ENCODE data around the gene LINGO4. TPM values are rescaled to one million over a fixed set of nuclear protein-coding genes. Genes with fewer than 3 reads are reported as not detected.

LINGO4 gene
- total and polyA plus RNA-seq, 10 of the 15 experiments (the other 5 are each of a cell fraction or from before 2014, with no cell fraction given), result not detected

DNA sequence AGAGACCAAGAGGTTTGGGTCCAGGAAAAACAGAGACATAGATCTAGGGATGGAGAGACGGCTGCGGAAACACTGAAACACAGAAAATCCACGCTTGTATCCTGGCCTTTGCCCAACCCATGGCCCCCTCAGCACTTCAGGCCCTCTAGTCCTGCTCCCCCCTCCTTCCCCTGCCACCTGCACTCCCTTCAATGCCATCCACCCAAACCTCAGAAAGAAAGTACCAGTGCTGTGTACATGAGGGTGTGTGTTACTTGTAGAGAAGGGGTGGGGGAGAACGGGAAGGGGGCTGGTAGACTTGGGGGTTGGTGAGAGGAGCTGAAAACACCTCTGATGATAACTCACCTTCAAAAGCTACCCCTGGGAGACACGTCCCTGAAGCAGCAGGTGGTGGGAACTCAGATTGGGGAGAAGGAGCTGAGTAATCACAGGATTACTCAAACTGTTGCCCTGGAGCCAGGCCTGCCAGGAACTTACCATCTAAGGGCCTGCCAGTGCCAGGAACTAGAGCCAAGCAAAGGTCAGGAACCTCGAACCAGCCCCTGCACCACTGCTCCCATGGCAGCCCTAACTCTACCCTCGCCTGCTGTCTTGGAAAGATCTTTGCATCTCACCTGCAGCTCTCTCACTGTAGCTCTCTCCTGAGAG, 14.9 kb upstream of the LINGO4 start (continued):
- TF ChIP-seq, protein P1, sequence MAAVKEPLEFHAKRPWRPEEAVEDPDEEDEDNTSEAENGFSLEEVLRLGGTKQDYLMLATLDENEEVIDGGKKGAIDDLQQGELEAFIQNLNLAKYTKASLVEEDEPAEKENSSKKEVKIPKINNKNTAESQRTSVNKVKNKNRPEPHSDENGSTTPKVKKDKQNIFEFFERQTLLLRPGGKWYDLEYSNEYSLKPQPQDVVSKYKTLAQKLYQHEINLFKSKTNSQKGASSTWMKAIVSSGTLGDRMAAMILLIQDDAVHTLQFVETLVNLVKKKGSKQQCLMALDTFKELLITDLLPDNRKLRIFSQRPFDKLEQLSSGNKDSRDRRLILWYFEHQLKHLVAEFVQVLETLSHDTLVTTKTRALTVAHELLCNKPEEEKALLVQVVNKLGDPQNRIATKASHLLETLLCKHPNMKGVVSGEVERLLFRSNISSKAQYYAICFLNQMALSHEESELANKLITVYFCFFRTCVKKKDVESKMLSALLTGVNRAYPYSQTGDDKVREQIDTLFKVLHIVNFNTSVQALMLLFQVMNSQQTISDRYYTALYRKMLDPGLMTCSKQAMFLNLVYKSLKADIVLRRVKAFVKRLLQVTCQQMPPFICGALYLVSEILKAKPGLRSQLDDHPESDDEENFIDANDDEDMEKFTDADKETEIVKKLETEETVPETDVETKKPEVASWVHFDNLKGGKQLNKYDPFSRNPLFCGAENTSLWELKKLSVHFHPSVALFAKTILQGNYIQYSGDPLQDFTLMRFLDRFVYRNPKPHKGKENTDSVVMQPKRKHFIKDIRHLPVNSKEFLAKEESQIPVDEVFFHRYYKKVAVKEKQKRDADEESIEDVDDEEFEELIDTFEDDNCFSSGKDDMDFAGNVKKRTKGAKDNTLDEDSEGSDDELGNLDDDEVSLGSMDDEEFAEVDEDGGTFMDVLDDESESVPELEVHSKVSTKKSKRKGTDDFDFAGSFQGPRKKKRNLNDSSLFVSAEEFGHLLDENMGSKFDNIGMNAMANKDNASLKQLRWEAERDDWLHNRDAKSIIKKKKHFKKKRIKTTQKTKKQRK (IDR thresholded peaks at IDR 0.05; ENCODE audit: low read depth, low read length), result no peak

DNA sequence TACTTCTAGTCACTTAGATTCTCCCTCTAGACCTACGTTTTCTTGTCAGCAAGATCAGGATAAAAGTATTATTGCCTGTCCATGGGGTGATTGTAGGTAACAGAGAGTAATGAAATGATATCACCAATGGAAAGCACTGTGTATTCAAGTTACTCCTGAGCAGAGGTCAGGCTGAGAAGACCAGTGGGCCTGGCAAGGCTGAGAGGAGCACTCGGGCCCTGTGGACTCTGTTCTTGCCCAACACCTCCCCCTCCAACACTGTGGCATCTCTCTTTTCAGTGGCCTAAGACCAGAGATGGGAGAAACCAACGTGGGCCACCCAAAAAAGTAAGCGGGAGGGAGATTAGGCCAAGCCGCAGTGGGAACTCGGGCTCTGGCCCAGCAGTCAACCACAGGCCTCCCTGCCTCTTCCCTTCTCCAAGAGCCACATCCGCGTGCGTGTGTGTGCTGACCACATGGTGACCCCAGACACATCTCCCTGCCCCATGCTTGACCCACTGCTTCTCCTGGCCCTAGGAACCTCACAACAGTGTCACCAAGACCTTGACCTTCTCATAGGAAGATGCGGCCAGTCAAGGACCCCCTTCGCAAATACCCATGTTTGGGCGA, 14.1 kb upstream of the LINGO4 start:
- CTCF ChIA-PET, result no interaction called here
- WGBS (ENCODE audit: insufficient coverage, insufficient replicate concordance, low lambda C conversion rate, missing lambda C conversion rate), result 47% methylated on average over 12 of the region's 12 CpGs
- Histone ChIP-seq H3K79me2 (ENCODE audit: control insufficient read depth, insufficient read depth, low read length) (no peaks in the 10 kb centered on the region), H4K20me1 (ENCODE audit: control insufficient read depth, insufficient read depth) (no peaks in the 10 kb centered on the region), H3K9ac (ENCODE audit: control insufficient read depth, insufficient read depth, low read length) (no peak overlapping the region), H3K36me3 (ENCODE audit: control insufficient read depth in 2 of 2, insufficient read depth in 2 of 2, low read length in 1 of 2) (no peaks in the 10 kb centered on the region), H3K27ac (ENCODE audit: control insufficient read depth, insufficient read depth) (no peak overlapping the region), H3K4me3 (no peak overlapping the region), H3K4me1 (ENCODE audit: control insufficient read depth, insufficient read depth, low read length) (peaks cover 5% of the 10 kb centered on the region), H3K9me3 (replicated peaks; ENCODE audit: control insufficient read depth, insufficient read depth, low read length) (no peaks in the 10 kb centered on the region), H3K27me3 (replicated peaks in 1 of 2; ENCODE audit: control insufficient read depth in 2 of 2, insufficient read depth in 2 of 2, low read length in 1 of 2) (peaks cover 0 to 1% of the 10 kb centered on the region in 2 experiments; a peak in 2 of 4 replicates), H2AFZ (ENCODE audit: control insufficient read depth, low read depth, low read length) (no peak overlapping the region), H3K4me2 (ENCODE audit: control insufficient read depth, insufficient read depth) (no peak overlapping the region)
- DNase-seq (ENCODE audit: low read depth, low spot score), result no peak
- no TSS peak for BruUV-seq (replicated peaks)
- no peak for FAIRE-seq
- intact Hi-C loops (cut with micrococcal nuclease; ENCODE audit: unreplicated experiment) (no loop called here), in situ Hi-C loops (cut with MboI) (no loop called here)
- SMC1A ChIA-PET (ENCODE audit: uncharacterized antibody, unreplicated experiment), result interaction anchor here (1.0 kb wide), 1 partner anchor 13 kb away, joined by 3 read pairs; no protein-coding TSS in a partner anchor
- POLR2A ChIA-PET, result interaction anchor here (1.2 kb wide), 1 partner anchor 8 kb away, joined by 3 read pairs; no protein-coding TSS in a partner anchor
- no peak for TF ChIP-seq CBX5 (IDR thresholded peaks at IDR 0.05; ENCODE audit: low read depth)
- TF ChIP-seq, protein P1 (IDR thresholded peaks at IDR 0.05; ENCODE audit: low read depth, low read length), result no peak
- TF ChIP-seq, protein P2, sequence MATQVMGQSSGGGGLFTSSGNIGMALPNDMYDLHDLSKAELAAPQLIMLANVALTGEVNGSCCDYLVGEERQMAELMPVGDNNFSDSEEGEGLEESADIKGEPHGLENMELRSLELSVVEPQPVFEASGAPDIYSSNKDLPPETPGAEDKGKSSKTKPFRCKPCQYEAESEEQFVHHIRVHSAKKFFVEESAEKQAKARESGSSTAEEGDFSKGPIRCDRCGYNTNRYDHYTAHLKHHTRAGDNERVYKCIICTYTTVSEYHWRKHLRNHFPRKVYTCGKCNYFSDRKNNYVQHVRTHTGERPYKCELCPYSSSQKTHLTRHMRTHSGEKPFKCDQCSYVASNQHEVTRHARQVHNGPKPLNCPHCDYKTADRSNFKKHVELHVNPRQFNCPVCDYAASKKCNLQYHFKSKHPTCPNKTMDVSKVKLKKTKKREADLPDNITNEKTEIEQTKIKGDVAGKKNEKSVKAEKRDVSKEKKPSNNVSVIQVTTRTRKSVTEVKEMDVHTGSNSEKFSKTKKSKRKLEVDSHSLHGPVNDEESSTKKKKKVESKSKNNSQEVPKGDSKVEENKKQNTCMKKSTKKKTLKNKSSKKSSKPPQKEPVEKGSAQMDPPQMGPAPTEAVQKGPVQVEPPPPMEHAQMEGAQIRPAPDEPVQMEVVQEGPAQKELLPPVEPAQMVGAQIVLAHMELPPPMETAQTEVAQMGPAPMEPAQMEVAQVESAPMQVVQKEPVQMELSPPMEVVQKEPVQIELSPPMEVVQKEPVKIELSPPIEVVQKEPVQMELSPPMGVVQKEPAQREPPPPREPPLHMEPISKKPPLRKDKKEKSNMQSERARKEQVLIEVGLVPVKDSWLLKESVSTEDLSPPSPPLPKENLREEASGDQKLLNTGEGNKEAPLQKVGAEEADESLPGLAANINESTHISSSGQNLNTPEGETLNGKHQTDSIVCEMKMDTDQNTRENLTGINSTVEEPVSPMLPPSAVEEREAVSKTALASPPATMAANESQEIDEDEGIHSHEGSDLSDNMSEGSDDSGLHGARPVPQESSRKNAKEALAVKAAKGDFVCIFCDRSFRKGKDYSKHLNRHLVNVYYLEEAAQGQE (IDR thresholded peaks at IDR 0.05; ENCODE audit: low read depth, low read length), result no peak
- RAD21 ChIA-PET (ENCODE audit: unreplicated experiment), result no interaction called here
- no peak for ATAC-seq

Measured in GM12878 (cell line).